Right lobe of liver (tissue), 4 donors: ENCODE measurements around the gene FTSJ1.
"Not testable (repeated sequence)": the region's sequence is repeated elsewhere in the genome, so short reads cannot be mapped to it uniquely, and the experiment has no call there.

Experiments
- POLR2A ChIP-seq: fragments of 450-650 bp; IDR thresholded peaks from one replicate; pipeline ENCODE4 v1.6.1; 2017; ENCODE audit warnings: antibody characterized with exemption, mild to moderate bottlenecking
- TF ChIP-seq, protein P1 (sequence below), 4 donors: fragments of 200-600 bp in 3 of 4; fragments of 450-650 bp in 1 of 4; IDR thresholded peaks; one replicate each; pipeline versions ENCODE4 v1.5.1 to v1.8.0; 2016 to 2022; ENCODE audit warnings: antibody characterized with exemption in 4 of 4, mild to moderate bottlenecking in 2 of 4
- donor health status: DM: no; HTN: no; CAD: no.
- donor health status: DM: no; HTN: no; CAD: no.
- donor health status: DM: no; HTN: yes; CAD: no.

DNA sequence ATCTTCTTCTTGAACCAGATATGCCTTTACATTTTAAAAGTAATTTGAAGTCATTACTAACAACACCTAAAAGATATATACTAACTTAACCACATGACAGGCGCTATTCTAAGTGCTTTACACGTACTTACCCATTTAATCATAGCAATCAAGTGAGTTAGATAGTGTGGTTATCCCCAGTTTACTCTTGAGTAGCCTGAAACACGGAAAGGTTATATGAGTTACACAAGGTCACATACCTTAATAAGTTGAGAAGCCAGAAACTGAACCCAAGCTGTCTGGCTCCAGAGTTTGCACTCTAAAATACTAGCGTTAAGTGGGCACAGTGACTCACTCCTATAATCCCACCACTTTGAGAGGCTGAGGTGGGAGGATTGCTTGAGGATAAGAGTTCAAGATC is 45.8 kb upstream of the FTSJ1 start:
- TF ChIP-seq, protein P1, sequence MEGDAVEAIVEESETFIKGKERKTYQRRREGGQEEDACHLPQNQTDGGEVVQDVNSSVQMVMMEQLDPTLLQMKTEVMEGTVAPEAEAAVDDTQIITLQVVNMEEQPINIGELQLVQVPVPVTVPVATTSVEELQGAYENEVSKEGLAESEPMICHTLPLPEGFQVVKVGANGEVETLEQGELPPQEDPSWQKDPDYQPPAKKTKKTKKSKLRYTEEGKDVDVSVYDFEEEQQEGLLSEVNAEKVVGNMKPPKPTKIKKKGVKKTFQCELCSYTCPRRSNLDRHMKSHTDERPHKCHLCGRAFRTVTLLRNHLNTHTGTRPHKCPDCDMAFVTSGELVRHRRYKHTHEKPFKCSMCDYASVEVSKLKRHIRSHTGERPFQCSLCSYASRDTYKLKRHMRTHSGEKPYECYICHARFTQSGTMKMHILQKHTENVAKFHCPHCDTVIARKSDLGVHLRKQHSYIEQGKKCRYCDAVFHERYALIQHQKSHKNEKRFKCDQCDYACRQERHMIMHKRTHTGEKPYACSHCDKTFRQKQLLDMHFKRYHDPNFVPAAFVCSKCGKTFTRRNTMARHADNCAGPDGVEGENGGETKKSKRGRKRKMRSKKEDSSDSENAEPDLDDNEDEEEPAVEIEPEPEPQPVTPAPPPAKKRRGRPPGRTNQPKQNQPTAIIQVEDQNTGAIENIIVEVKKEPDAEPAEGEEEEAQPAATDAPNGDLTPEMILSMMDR (IDR thresholded peaks at IDR 0.05), result not testable (repeated sequence)
- not testable (repeated sequence) for TF ChIP-seq POLR2A
